Fibroblast of upper back skin (primary cell): ENCODE data around the gene WNT7A.

Experiments used
- DNase-seq: peaks from one replicate; pipeline ENCODE4 v3.0.0-alpha.2; 2013

WNT7A gene

GRCh38 chr3:13767896-13768295 is 112.0 kb downstream of the WNT7A start:
- DNase-seq, result no peak

DNA sequence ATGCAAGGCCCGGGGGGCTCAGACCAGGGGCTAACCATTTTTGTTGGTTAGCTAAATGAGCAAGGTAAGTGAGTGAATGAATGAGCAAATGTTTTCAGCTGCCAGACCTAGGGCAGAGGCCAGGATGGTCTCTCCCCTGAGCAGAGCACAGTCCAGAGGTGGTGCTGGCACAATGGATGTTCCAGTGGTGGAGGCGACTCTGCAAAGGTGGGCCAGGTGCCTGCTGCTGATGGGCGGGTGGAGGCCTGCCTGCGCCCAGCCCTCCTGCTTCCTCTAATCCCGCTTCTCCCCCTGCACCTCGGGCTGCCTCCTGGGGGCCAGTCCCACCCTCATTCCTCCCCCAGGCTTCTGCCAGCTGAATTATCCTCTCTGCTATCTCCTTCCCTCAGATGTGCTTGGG is 112.8 kb downstream of the WNT7A start:
- no peak for DNase-seq
